ENCODE results near the gene CDC42BPA. TPM values are rescaled to one million over a fixed set of nuclear protein-coding genes. Genes with fewer than 3 reads are reported as not detected.

The CDC42BPA gene
- total and polyA plus RNA-seq, 9 of the 15 experiments (the other 6 are each of a cell fraction or from before 2014, with no cell fraction given), result 8.0 to 77.5 (median 52.1) TPM

DNA sequence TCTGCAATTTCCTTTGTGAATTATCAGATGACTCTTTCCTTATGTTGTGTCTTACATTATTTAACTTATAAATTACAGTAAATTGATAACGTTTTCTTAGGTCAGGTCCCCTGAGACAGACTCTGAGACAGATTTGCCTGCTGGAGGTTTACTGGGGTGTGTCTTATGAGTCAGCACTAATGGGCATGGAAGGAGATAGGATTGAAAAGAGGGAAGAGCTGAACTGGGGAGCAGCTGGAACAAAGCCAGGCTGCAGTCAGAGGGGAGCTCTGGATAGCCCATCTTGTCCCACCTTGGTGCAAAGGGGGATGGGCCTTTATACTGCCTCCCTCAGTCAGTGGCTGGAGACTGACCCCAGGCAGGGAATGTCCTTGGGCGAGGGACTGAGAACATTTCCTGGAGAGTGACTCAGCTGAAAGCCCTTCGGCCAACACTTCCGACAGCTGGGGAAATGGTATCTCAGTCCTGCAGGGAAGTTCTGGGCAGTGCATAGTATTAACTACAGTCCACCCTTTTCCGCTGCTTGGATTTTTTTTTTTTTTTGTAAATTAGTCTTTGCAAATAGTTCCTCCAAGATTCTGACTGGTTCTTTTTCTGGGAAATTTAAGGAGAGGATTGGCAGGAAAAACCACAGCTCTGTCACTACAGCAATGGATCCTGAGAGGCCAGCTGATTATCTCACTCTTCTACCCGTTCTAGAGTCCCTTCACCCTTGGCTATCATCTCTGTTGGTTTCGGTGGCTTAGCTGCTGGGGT, 39.1 kb upstream of the CDC42BPA start:
- peak overlapping the region; percentile 97 for H2AFZ ChIP-seq (ENCODE audit: low read depth, low read length)
- H3K9me3 ChIP-seq (replicated peaks; ENCODE audit: control insufficient read depth, insufficient read depth, low read depth, low read length), result no peaks in the 10 kb centered on the region
- peaks cover 20 to 29% of the 10 kb centered on the region in 2 experiments for H3K4me1 ChIP-seq (replicated peaks in 1 of 2; ENCODE audit: control insufficient read depth in 2 of 2, insufficient read depth in 2 of 2, low read length in 2 of 2)
- peak overlapping the region; percentile 93 for H3K27ac ChIP-seq (ENCODE audit: extremely low read depth, low read depth, low read length)
- H3K9me1 ChIP-seq (ENCODE audit: control insufficient read depth, insufficient read depth, low read length), result no peaks in the 10 kb centered on the region
- no peaks in the 10 kb centered on the region for H3K79me2 ChIP-seq (ENCODE audit: control insufficient read depth, insufficient read depth, low read length)
- no TSS peak for BruUV-seq (replicated peaks)
- ChIA-PET POLR2A (interaction anchor here (0.6 to 2.3 kb wide), 12 partner anchors 10 to 487 kb away, joined by 3 to 12 read pairs (median 4); partner anchors contain the start of gene PSEN2), CTCF (ENCODE audit: low intra/inter-chr PET ratio) (interaction anchor here (0.5 kb wide), 1 partner anchor 123 kb away, joined by 4 read pairs; no protein-coding TSS in a partner anchor)
- FAIRE-seq (peak; percentile 98), DNase-seq (ENCODE audit: extremely low read depth in 1 of 4, low spot score in 3 of 4) (peak; percentile 85 to 96 (median 90)), ATAC-seq (peak; percentile 97)
- no peaks in the 10 kb centered on the region for H3K27me3 ChIP-seq (ENCODE audit: control insufficient read depth in 2 of 2, insufficient read depth in 2 of 2, low read length in 2 of 2)
- WGBS (ENCODE audit: insufficient coverage, low coverage, missing lambda C conversion rate), result 2% methylated on average over 7 of the region's 7 CpGs
- H3K4me2 ChIP-seq (ENCODE audit: insufficient read depth, low read length), result peak overlapping the region; percentile 94
- intact Hi-C loops (cut with micrococcal nuclease), result loop anchor here (1.0 to 2.0 kb wide), 3 partner anchors 39 to 79 kb away; no protein-coding TSS in a partner anchor
- no peaks in the 10 kb centered on the region for H3K36me3 ChIP-seq (ENCODE audit: control insufficient read depth, insufficient read depth, low read length)
- H3K4me3 ChIP-seq, result peak overlapping the region; percentile 13; the same call in 1 of the 2 replicates
- H4K20me1 ChIP-seq (replicated peaks; ENCODE audit: control insufficient read depth, insufficient read depth, low read length), result no peaks in the 10 kb centered on the region
- in situ Hi-C loops (cut with MboI), result no loop called here
- H3K9ac ChIP-seq (ENCODE audit: insufficient read depth in 1 of 2, low read depth in 2 of 2, low read length in 2 of 2), result peak overlapping the region; percentile 57 to 67; a peak in 3 of 4 replicates
- TF ChIP-seq, protein P1, sequence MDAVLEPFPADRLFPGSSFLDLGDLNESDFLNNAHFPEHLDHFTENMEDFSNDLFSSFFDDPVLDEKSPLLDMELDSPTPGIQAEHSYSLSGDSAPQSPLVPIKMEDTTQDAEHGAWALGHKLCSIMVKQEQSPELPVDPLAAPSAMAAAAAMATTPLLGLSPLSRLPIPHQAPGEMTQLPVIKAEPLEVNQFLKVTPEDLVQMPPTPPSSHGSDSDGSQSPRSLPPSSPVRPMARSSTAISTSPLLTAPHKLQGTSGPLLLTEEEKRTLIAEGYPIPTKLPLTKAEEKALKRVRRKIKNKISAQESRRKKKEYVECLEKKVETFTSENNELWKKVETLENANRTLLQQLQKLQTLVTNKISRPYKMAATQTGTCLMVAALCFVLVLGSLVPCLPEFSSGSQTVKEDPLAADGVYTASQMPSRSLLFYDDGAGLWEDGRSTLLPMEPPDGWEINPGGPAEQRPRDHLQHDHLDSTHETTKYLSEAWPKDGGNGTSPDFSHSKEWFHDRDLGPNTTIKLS (IDR thresholded peaks at IDR 0.05; ENCODE audit: borderline replicate concordance, low read depth), result peak; percentile 68
- TF ChIP-seq, protein P2, sequence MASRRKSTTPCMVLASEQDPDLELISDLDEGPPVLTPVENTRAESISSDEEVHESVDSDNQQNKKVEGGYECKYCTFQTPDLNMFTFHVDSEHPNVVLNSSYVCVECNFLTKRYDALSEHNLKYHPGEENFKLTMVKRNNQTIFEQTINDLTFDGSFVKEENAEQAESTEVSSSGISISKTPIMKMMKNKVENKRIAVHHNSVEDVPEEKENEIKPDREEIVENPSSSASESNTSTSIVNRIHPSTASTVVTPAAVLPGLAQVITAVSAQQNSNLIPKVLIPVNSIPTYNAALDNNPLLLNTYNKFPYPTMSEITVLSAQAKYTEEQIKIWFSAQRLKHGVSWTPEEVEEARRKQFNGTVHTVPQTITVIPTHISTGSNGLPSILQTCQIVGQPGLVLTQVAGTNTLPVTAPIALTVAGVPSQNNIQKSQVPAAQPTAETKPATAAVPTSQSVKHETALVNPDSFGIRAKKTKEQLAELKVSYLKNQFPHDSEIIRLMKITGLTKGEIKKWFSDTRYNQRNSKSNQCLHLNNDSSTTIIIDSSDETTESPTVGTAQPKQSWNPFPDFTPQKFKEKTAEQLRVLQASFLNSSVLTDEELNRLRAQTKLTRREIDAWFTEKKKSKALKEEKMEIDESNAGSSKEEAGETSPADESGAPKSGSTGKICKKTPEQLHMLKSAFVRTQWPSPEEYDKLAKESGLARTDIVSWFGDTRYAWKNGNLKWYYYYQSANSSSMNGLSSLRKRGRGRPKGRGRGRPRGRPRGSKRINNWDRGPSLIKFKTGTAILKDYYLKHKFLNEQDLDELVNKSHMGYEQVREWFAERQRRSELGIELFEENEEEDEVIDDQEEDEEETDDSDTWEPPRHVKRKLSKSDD (conservative IDR thresholded peaks at IDR 0.05; ENCODE audit: low read length), result no peak
- peak; percentile 94 for TF ChIP-seq LEF1 (IDR thresholded peaks at IDR 0.05)
- 0 out of 2 replicates have a peak, but pooled peaks have one; percentile 41 for TF ChIP-seq ELF4 (CRISPR knock-in tag; IDR thresholded peaks at IDR 0.05)
- TF ChIP-seq, protein P3, sequence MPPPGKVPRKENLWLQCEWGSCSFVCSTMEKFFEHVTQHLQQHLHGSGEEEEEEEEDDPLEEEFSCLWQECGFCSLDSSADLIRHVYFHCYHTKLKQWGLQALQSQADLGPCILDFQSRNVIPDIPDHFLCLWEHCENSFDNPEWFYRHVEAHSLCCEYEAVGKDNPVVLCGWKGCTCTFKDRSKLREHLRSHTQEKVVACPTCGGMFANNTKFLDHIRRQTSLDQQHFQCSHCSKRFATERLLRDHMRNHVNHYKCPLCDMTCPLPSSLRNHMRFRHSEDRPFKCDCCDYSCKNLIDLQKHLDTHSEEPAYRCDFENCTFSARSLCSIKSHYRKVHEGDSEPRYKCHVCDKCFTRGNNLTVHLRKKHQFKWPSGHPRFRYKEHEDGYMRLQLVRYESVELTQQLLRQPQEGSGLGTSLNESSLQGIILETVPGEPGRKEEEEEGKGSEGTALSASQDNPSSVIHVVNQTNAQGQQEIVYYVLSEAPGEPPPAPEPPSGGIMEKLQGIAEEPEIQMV (tag; conservative IDR thresholded peaks at IDR 0.05; ENCODE audit: low read depth), result no peak; the same call in 1 of the 2 replicates
- peak; percentile 85 for TF ChIP-seq CTBP1 (IDR thresholded peaks at IDR 0.05; ENCODE audit: borderline replicate concordance)
- TF ChIP-seq ETV1 (tag; conservative IDR thresholded peaks at IDR 0.05; ENCODE audit: low read depth), result peak; percentile 95
- TF ChIP-seq SMAD4 (CRISPR knock-in tag; conservative IDR thresholded peaks at IDR 0.05), result peak; percentile 88
- peak; percentile 61 for TF ChIP-seq MEIS2 (IDR thresholded peaks at IDR 0.05; ENCODE audit: partially characterized antibody)
- TF ChIP-seq KDM4B (IDR thresholded peaks at IDR 0.05; ENCODE audit: borderline replicate concordance in 2 of 2, low read depth in 1 of 2), result no peak
- no peak for TF ChIP-seq RBM17 (IDR thresholded peaks at IDR 0.05; ENCODE audit: borderline replicate concordance, low read depth, low read length)
- TF ChIP-seq BCOR (IDR thresholded peaks at IDR 0.05), result no peak; the same call in 1 of the 2 replicates
